Esophagus muscularis mucosa (tissue), 4 donors: Measurements from ENCODE around the gene GRIN3B.

Experiments
- EP300 ChIP-seq: sonication (generic); formaldehyde crosslinking; IDR thresholded peaks from one replicate; pipeline ENCODE4 v1.6.1; 2017; ENCODE audit warnings: antibody characterized with exemption
- POLR2A ChIP-seq: fragments of 450-650 bp; IDR thresholded peaks from one replicate; pipeline ENCODE4 v1.6.1; 2017; ENCODE audit warnings: antibody characterized with exemption, moderate library complexity, mild to moderate bottlenecking, low read depth
- POLR2AphosphoS5 ChIP-seq, 2 donors: sonication (generic); formaldehyde crosslinking; IDR thresholded peaks; one replicate each; pipeline ENCODE4 v1.6.1; 2017; ENCODE audit warnings: antibody characterized with exemption in 2 of 2
- TF ChIP-seq, protein P1 (sequence below), 3 experiments: fragments of 200-600 bp in 2 of 3; fragments of 450-650 bp in 1 of 3; sonication (generic) in 2 of 3; IDR thresholded peaks; one replicate each; pipeline ENCODE4 v1.5.1; 2017 to 2019; ENCODE audit warnings: antibody characterized with exemption in 3 of 3, mild to moderate bottlenecking in 2 of 3, moderate library complexity in 1 of 3

GRCh38 chr19:1018393-1018792 is 18.2 kb downstream of the GRIN3B start:
- TF ChIP-seq, protein P1, sequence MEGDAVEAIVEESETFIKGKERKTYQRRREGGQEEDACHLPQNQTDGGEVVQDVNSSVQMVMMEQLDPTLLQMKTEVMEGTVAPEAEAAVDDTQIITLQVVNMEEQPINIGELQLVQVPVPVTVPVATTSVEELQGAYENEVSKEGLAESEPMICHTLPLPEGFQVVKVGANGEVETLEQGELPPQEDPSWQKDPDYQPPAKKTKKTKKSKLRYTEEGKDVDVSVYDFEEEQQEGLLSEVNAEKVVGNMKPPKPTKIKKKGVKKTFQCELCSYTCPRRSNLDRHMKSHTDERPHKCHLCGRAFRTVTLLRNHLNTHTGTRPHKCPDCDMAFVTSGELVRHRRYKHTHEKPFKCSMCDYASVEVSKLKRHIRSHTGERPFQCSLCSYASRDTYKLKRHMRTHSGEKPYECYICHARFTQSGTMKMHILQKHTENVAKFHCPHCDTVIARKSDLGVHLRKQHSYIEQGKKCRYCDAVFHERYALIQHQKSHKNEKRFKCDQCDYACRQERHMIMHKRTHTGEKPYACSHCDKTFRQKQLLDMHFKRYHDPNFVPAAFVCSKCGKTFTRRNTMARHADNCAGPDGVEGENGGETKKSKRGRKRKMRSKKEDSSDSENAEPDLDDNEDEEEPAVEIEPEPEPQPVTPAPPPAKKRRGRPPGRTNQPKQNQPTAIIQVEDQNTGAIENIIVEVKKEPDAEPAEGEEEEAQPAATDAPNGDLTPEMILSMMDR (IDR thresholded peaks at IDR 0.05): no peak
- TF ChIP-seq POLR2A (no peak), EP300 (no peak), POLR2AphosphoS5 (IDR thresholded peaks at IDR 0.05) (no peak)
